Stomach smooth muscle (tissue), 2 donors: ENCODE results near the gene ARHGAP19.
A peak's percentile ranks its signal among the peaks of the same experiment; 100 is the strongest.

Source experiments
- H3K27ac ChIP-seq: one replicate; pipeline ENCODE4 v1.7.0; 2013; ENCODE audit warnings: mild to moderate bottlenecking, low read length, inconsistent platforms
- H3K27me3 ChIP-seq, 2 donors: one replicate each; pipeline ENCODE4 v1.7.0; 2013; ENCODE audit warnings: low read length in 2 of 2; ENCODE audit not compliant: insufficient read depth in 2 of 2, control insufficient read depth in 1 of 2
- H3K36me3 ChIP-seq, 2 donors: one replicate each; pipeline ENCODE4 v1.7.0; 2013; ENCODE audit warnings: low read length in 2 of 2; ENCODE audit not compliant: control insufficient read depth in 2 of 2, insufficient read depth in 2 of 2
- H3K4me1 ChIP-seq: one replicate; pipeline ENCODE4 v1.7.0; 2013; ENCODE audit warnings: low read length; ENCODE audit not compliant: control insufficient read depth, insufficient read depth
- H3K4me3 ChIP-seq, 2 donors: one replicate each; pipeline ENCODE4 v1.7.0; 2013; ENCODE audit warnings: low read length in 2 of 2
- H3K9ac ChIP-seq, 2 donors: one replicate each; pipeline ENCODE4 v1.7.0; 2013; ENCODE audit warnings: low read length in 2 of 2, mild to moderate bottlenecking in 1 of 2
- H3K9me3 ChIP-seq, 2 donors: one replicate each; pipeline ENCODE4 v1.7.0; 2013; ENCODE audit warnings: low read length in 2 of 2; ENCODE audit not compliant: control insufficient read depth in 2 of 2
- donor health status: healthy.
- donor health status: Pancreatic carcinoma.

ARHGAP19 gene, protein sequence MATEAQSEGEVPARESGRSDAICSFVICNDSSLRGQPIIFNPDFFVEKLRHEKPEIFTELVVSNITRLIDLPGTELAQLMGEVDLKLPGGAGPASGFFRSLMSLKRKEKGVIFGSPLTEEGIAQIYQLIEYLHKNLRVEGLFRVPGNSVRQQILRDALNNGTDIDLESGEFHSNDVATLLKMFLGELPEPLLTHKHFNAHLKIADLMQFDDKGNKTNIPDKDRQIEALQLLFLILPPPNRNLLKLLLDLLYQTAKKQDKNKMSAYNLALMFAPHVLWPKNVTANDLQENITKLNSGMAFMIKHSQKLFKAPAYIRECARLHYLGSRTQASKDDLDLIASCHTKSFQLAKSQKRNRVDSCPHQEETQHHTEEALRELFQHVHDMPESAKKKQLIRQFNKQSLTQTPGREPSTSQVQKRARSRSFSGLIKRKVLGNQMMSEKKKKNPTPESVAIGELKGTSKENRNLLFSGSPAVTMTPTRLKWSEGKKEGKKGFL

DNA sequence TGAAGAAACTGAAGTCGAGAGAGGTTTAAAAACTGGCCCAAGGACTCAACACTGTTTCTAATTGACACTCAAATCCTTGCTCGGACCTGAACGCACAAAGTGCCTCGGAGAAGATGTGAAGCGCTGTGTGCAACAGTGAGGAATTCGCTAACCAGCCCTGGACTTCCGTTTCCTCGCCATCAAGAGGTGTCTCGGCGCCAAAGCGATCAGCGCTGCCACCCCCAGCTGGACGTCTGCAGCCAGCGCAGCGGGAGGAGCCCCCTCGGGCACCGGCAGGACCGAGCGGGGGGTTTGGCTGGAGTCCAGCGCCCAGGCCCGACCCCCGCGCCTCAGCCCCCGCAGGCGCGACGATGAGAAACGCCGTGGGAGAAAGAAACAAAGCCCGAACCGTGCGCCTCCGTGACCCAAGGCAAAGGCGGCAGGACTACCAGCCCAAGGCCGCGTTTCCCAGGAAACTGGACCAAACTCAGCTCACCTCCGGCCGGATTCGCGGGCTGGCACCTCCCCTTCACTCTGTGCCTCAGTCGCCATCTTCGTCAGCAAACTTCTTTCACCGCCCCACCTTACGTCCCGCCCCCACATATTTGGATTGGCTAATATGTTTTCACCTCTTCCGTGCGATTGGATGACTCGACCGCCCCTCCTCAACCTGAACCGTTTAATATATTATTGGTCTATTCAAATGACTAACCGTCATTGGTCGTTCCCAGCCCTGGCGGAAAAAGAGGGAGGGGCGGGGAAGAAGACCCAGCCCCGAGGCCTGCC, at the start of gene ARHGAP19:
ARHGAP19 (minus strand) TSS at position 541 of the 765 bp plus-strand sequence; CDS start at position 531, 10 bp downstream.
- Histone ChIP-seq H3K9me3 (no peaks in the 10 kb centered on the region), H3K9ac (peak within 1 kb of the TSS; percentile 60 to 88), H3K36me3 (peaks cover 0 to 2% of the 10 kb centered on the region in 2 donors), H3K27me3 (no peaks in the 10 kb centered on the region), H3K4me1 (peaks cover 3% of the 10 kb centered on the region), H3K4me3 (peak within 1 kb of the TSS; percentile 86 to 92), H3K27ac (peak within 1 kb of the TSS; percentile 92)

DNA sequence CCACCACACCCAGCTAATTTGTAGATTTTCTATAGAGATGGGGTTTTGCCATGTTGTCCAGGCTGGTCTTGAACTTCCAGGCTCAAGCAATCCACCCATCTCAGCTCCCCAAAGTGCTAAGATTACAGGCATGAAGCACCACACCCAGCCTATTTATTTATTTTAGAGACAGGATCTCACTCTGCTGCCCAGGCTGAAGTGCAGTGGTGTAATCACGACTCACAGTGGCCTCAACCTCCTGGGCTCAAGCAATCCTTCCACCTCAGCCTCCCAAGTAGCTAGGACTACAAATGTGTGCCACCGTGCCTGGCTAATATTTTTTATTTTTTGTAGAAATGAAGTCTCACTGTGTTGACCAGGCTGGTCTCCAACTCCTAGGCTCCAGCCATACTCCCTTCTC, 49.0 kb upstream of the ARHGAP19 start:
- H3K9me3 ChIP-seq = no peaks in the 10 kb centered on the region
- no peak overlapping the region for H3K9ac ChIP-seq

DNA sequence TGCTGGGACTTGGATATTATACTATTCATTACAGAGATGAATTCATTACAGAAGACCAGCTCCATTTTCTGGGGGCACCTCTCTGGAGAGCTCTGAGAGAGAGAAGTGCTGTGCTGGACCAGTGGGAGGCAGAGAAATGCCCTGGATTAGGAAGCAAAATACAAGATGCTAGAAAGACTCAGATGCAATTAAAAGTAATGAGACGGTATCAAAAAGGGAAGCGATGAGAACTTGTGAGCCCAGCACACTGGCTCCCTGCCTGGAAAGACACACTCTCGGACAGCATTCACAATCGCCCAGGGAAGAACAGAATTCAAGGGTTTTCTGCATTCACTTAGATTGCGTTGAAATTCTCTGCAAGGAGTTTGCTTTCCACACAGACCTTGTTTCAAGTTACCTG, 45.6 kb upstream of the ARHGAP19 start:
- H3K27ac ChIP-seq = no peak overlapping the region
- H3K9me3 ChIP-seq = no peaks in the 10 kb centered on the region
- H3K36me3 ChIP-seq = no peaks in the 10 kb centered on the region
- H3K4me1 ChIP-seq = peaks cover 15% of the 10 kb centered on the region
- no peak overlapping the region for H3K4me3 ChIP-seq
- no peaks in the 10 kb centered on the region for H3K27me3 ChIP-seq
- no peak overlapping the region for H3K9ac ChIP-seq

More for the DNA sequence above, 49.0 kb upstream of the ARHGAP19 start:
- Histone ChIP-seq H3K4me3 (no peak overlapping the region), H3K4me1 (peaks cover 4% of the 10 kb centered on the region), H3K27ac (no peak overlapping the region), H3K36me3 (no peaks in the 10 kb centered on the region), H3K27me3 (no peaks in the 10 kb centered on the region)

DNA sequence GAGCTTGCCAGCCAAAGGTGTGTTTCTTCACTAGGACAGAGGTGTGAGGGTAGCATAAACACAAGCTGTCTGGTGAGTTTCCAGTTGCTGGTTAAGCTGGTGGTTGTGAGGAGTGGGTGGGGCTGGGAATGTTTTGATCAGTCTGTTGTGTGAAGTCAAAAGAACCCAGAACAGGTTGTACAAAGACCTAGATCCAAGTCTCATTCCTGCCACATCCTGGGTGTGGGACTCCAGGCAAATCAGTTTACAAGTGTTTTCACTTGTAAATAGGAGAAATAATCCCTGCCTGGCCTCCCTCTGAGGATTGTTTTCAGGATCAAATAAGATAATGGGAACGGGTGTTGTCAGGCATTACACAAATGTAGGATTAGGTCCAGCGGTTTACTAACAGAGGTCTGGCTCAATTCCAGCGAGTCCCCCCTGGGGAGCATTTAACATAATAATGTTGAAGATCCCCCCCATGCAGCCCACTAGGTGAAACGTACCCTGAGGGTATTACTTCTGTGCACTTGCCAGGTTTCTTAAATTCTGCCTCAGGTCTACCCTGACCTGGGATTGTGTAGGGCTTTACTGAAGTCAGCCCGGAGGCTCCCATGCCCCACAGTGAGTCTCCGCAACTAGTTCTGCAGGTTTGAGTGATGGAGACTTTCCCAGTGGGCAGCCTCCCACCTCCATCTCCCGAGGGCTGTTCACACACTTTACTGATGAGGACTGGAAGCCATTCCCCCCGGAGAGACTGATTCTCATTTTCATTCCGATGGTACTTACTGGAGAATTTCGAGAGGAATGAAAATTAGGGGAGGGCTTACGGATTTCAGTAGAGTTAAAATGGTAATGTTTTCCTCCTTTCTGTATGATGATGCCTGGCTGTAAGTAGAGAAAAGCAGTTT, 44.8 kb upstream of the ARHGAP19 start:
- Histone ChIP-seq H3K9me3 (no peaks in the 10 kb centered on the region), H3K27ac (no peak overlapping the region), H3K36me3 (no peaks in the 10 kb centered on the region), H3K27me3 (no peaks in the 10 kb centered on the region), H3K9ac (no peak overlapping the region), H3K4me3 (peak overlapping the region in 1 of 2 donors; percentile 9), H3K4me1 (peaks cover 22% of the 10 kb centered on the region)

DNA sequence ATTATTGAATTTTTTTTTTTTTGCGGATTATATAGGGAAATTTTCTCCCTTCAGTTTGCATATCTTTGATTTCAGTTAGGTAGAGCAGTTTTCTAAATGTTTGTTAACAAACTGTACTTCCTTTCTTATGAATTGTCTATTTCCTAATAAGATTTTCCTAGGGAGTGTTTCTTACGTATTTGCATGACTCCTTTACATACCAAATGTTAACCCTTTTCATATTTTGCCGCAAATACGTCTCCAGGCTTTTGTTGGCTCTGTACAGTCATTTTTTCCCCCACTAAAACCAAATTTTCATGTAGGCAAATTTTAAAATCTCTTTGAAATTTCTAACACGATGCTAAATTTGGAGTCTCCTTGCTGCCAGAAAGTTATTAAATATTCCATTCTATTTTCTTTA, 44.0 kb upstream of the ARHGAP19 start:
- no peaks in the 10 kb centered on the region for H3K36me3 ChIP-seq
- H3K9me3 ChIP-seq = no peaks in the 10 kb centered on the region
- no peaks in the 10 kb centered on the region for H3K27me3 ChIP-seq
- no peak overlapping the region for H3K27ac ChIP-seq
- H3K4me3 ChIP-seq = no peak overlapping the region
- H3K4me1 ChIP-seq = peaks cover 29% of the 10 kb centered on the region
- no peak overlapping the region for H3K9ac ChIP-seq

DNA sequence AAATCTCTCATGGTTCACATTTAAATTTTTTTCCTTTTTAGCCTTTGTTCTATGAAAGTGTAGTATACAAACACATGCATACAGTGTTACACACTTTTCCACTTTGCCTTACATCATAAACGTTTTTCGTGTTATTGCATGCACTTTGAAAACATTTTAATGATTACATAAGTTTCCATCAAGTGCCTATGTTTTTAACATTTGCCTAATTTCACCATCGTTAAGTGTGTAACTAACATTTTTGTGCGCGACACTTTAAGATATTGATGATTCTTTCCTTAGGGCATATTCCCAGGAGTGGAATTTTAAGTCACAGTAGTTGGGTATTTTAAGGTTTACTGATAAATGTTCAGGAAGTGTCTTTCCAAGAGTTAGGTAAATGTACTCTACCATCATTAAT, 43.6 kb upstream of the ARHGAP19 start:
- H3K4me3 ChIP-seq = no peak overlapping the region
- no peak overlapping the region for H3K27ac ChIP-seq
- no peaks in the 10 kb centered on the region for H3K36me3 ChIP-seq
- H3K27me3 ChIP-seq = no peaks in the 10 kb centered on the region
- no peaks in the 10 kb centered on the region for H3K9me3 ChIP-seq
- no peak overlapping the region for H3K9ac ChIP-seq
- peaks cover 34% of the 10 kb centered on the region for H3K4me1 ChIP-seq

DNA sequence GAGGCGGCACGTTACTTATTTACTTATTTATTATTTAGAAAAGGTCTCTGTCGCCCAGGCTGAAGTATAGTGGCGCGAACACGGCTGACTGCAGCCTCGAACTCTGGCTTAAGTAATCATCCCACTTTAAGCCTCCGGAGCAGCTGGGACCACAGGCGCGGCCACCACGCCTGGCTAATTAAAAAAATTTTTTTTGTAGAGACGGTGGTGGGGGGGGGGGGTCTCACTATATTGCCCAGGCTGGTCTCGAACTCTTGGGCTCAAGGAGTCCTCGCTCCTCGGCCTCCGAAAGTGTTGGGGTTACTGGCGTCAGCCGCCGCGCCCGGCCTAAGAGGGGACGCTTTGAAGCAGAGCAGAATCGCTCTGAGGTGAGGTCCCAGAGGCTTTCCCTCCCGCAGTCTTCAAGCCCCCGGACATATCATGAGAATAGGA, 42.8 kb upstream of the ARHGAP19 start:
- H3K27me3 ChIP-seq = no peaks in the 10 kb centered on the region
- no peaks in the 10 kb centered on the region for H3K36me3 ChIP-seq
- H3K9me3 ChIP-seq = no peaks in the 10 kb centered on the region
- no peak overlapping the region for H3K27ac ChIP-seq
- peak overlapping the region in 1 of 2 donors; percentile 77 for H3K9ac ChIP-seq
- peak overlapping the region; percentile 59 to 83 for H3K4me3 ChIP-seq
- peaks cover 35% of the 10 kb centered on the region for H3K4me1 ChIP-seq

GRCh38 chr10:97334370-97335175, 42.1 kb upstream of the ARHGAP19 start, which contains the start of gene FRAT2:
TSS of gene FRAT2 (minus strand) at chr10:97334729. CDS start at chr10:97334572, 157 bp downstream.
- Histone ChIP-seq H3K27ac (peak within 1 kb of the TSS; percentile 87), H3K27me3 (no peaks in the 10 kb centered on the region), H3K9ac (peak within 1 kb of the TSS; percentile 78 to 91), H3K9me3 (no peaks in the 10 kb centered on the region), H3K36me3 (no peaks in the 10 kb centered on the region), H3K4me3 (peak within 1 kb of the TSS; percentile 83 to 84), H3K4me1 (peaks cover 35% of the 10 kb centered on the region)

DNA sequence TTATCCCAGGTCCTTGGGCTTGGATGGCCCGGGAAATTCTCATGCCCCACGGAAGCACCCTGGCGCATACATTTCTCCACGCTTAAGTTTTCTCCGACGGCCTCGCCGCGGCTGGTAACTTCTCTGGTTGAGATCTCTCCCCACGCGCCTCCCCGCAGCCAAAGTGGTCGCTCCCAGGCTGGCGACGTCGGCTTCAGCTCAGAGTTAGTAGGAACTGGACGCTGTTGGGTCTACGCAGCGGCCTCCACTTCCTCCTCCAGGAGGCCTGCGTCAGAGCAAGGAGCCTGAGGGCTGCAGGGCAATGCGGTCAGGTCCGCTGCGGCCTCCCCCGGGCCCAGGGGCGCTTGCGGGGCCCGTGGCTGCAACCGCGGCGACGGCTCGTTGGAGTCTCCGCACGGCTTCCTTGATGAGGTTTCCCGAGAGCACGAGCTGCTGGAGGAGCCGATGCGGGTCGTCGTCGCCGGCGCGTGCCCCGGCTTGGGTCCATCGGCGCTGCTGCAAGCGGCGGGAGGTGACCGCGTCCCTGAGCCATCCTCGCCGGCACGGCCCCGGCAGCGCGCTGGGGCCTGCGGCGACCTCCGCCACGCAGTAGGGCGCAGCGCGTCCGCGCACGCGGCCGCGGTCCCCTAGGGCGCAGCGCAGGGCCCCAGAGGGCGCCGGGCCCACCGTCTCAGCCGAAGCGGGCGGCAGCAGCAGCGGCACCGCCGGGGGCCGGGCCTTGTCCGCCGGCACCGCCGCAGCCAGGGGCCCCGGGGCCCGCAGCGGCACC, 41.3 kb upstream of the ARHGAP19 start:
- Histone ChIP-seq H3K27ac (peak overlapping the region; percentile 87), H3K9me3 (no peaks in the 10 kb centered on the region), H3K36me3 (peaks cover 1 to 5% of the 10 kb centered on the region in 2 donors), H3K9ac (peak overlapping the region; percentile 78 to 91), H3K4me3 (peak overlapping the region; percentile 83 to 84), H3K27me3 (no peaks in the 10 kb centered on the region), H3K4me1 (peaks cover 35% of the 10 kb centered on the region)
